ENCODE data around the gene RALGPS1.

Gene RALGPS1

DNA sequence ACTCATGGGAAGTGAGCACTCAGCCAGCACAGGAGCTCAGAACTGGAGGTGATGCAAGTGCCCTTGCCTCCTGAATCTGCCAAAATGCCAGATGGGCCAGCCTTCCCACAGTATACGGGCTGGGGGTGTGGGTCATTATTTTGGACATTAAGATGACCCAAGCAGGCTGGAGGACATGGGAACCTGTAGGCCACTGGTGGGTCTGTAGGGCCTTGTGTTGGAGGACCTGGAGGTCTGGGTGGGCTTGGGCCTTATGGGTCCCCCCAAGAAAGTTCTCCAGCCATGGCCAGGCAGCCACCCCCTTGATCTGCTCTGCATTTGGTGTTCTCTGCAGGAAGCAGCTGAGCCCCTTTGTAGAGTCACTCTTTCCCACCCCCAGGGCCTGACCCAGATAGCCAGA is 278.9 kb downstream of the RALGPS1 start:
- no peak for DNase-seq (ENCODE audit: low read depth)

DNA sequence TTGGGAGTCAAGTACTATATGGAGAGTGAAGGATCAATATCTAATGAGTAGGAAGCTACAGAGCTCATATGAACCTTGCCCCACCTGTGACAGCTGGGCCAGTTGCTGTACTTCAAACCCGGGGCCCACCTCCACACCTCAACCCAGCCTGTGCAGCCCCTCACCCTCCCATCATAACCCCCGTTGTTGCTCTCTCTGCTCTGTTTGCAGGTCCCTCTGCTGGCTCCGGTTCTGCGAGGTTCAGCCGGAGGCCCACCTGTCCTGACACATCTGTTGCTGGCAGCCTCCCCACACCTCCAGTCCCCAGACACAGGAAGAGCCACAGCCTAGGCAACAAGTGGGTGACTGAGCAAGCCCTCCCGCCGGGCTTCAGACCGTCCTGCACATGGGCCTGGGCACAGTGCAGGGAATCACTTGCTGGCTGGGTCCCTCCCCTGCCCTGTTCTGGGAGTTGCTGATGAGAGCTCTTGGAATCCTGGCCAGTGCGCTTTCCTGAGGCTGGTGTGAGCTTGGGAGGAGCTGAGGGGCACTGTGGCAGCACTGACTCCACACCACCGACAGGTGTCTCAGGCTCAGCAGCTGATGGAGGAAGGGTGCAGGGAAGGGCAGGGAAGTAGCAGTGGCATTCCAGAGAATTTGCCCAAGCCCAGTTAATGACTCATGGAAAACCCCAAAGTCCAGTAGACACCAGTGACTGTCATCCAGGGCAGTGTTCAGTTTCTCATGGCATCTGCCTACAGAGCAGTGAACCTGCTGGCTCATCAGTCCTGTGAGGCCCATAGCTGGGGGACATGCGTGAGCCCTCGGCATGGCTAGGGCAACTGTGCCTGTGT is 280.5 kb downstream of the RALGPS1 start:
- no peak for DNase-seq (ENCODE audit: low read depth)

DNA sequence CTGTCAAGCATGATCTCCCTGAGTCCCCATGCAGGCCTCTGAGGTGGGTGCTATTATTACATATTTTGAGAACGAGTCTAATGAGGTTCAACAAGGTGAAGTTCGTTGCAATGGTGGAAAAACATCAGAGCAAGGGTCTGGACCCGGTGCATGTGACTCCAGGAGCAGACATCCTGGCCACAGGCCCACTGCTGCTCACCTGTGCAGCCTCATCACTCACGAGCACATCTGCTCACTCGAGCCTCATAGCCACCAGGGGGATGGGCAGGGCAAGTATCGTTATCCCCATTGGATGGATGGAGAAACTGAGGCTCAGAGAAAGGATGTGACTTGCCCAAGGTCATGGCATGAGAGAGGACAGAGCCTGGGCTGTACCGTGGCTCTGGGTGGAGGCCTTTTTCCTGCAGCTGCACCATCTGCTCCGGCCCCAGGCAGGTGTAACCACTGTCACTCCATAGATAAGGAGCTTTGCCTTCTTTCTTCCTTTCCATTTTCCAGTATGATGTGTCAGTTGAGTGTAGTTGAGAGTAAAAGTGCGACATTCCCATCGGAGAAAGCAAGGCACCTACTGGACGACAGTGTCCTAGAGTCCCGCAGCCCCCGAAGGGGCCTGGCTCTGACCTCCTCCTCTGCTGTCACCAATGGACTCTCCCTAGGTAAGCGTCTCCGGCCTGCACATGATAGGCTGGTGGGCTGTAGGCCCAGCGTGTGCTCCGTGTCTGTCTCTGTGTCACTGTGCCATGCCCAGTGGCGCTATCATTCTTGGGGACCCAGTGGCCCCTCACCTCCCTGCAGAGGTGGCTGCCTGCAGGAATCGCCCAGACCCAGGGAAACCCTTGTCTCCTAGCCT is 281.6 kb downstream of the RALGPS1 start:
- DNase-seq (ENCODE audit: low read depth), result no peak

DNA sequence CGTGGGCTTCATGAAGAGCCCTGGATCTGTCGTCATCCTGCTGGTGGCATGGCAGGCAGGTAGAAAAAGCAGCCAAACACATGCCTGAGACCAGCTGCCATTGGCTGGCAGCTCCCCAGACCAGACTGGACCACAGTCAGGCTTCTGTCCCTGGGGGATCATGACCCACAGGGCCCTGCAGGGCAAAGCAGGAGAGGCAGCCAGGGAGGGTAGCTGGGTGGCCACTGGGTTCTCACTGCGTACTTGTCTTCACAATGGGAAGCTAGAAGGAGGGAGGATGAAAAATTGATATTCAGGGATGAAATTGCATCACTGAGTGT is 282.2 kb downstream of the RALGPS1 start:
- no peak for DNase-seq (ENCODE audit: low read depth)

DNA sequence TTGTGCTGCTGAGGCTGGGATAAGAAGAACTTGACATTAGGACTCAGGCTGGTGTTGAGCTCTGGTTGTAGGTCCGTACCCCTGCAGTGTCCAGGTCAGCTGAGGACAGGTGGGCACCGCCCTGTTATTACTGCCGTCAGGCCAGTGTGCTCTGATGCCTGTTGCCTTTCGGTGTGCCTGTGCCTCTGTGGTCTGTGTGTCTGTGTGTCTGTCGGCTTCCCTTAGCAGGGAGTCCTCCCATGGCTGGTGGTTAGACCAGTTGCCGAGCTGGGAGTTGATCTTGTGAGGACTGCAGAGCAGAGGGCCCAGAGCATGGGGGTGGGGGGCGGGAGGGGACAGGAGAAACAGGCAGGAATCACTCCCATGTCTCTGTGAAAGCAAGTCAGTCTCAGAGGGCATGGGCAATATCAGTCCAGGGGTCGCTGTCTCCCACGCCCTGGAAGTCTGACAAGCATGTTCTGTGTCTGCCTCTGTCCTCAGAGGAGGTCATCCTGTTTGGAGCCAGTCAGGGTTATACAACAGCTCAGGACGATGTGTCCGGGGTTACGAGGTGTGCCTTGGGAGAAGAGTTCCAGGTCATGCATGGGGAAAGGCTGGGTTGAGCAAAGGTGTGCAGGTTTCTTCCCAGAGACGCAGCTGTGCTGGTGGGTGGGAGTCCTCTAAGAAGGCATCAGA is 282.7 kb downstream of the RALGPS1 start:
- no peak for DNase-seq (ENCODE audit: low read depth)

DNA sequence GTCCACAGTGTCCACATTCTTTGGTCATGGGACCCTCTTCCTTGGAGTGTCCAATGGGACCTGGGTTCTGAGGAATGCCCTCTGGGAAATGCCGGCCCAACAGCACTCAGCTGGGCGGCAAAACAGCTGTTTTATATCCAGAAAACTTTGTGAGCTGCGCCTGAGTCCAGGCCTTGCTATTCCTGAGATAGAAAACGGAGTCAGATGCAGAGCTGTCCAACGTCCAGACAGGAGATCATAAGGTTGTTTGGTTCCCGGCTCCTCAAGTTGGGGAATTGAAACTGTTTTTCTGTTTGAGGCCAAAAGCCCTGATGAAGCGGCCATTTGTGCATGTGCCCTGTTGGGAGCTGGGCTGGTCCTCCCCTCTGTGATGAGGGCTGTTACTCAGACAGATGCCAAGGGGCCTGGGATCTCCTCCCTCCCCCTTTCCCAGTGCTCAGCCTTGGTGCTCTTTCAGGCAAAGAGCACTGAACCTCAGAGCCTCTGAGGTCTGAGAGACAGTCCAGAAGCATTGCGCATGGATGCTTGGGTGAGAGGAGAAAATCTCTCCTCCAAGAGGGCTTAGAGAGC is 283.4 kb downstream of the RALGPS1 start:
- no peak for DNase-seq (ENCODE audit: low read depth)

DNA sequence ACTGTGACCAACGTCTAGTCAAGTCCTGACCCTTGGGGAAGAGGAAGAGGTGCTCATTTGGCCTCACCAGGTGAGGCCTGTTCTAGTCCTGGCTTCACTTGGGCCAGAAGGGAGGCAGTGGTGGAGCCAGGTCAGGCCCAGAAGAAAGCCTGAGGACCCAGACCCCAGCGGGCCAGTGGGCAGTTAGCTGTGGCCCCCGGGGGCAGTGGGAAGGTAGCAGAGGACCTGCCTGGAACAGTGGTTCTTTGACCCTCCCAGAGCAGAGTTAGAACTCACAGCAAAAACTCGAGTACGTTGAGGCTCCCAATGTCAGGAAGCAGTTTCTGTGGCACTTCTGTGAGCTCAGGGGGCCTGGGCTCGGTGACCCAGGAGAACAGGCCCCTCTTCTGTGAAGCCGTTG is 284.0 kb downstream of the RALGPS1 start:
- DNase-seq (ENCODE audit: low read depth), result no peak

DNA sequence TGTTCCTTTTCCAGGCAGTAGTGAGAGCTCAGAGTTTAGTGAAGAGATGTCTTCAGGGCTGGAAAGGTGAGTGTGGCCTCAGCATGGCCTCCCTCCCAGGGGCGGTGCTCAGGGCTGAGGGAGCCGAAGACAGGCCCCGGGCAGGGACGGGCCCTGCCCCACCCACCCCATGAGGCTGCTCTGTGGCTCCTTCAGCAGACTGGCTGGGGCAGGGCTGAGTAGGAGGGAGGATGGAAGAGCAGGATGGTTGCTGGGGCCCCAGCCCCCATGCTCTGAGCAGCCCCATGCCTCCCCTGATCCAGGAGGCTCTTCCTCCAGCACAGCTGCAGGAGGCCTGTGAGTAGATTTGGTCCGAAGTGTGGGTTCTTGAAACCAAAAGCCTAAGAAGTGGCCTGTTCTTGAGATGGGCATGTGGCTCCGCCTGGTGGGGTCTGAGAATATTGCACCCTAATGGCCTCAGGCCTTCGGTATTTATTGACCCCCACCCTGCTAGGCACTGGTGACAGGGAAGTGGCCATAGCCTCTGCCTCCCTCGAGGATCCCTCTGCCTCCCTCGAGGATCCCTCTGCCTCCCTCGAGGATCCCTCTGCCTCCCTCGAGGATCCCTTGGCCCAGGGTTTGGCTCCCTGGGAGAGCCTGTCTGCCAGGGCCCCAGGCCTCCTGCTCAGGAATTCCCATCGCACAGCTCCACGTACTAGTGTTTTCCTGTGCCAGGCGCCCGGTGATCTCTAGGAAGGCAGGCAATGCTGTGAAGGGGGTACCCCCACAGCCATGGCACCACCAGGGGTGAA is 284.6 kb downstream of the RALGPS1 start:
- peak; percentile 41 for DNase-seq (ENCODE audit: low read depth)

DNA sequence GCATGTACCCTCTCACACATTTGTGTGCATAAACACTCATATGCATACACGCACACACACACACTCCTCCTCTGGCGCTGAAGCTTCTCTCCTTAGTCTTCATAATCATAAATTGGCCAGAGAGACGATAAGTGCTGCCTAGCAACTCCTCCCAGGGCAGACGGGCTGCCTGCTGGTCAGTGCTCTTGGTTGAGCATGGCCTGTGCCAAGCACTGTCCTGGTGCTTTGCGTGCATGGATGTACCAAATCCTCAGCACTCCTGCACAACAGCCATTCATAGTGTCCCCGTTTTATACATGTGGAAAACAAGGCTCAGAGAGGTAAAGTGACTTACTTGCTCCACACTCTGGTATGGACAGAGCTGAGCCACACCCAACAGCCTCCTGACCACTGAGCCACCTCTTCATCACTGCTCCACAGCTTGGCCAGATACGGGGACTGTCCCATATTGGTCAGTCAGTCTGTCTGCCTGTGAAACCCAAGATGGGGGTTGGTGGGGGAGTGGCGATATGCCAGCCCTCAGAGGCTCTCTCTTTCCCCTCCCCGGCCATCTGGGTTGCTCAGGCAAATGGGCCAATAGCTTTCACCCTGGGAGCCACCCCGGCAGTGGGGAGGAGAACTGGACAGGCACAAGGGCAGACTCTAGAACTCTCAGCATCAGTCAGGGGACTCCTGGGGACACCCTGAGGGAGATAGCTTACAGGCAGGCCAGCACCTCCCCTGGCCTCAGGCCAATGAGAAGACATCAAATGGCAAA is 285.7 kb downstream of the RALGPS1 start:
- no peak for DNase-seq (ENCODE audit: low read depth)

DNA sequence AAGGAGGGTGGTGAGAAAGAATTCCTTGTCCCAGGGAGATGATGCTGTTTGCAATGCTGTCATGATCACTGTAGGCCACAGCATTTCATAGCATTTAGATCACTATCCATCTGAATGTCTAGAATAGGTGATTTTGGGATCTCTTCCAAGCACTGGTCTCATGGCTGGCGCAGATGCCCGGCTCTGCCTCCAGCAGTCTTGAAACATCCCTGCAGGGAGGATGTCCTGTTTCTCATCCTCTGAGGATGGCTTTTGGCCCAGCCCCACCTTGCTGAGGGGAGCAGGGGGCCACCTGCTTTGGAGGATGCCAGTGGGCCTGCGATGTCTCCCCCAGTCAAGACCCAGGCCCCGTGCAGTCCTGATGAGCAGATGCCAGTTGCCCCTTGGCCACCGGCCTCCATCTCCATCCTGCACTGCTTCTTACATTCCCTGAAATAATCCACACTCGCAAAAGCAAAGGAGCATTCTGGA is 286.5 kb downstream of the RALGPS1 start:
- no peak for DNase-seq (ENCODE audit: low read depth)

DNA sequence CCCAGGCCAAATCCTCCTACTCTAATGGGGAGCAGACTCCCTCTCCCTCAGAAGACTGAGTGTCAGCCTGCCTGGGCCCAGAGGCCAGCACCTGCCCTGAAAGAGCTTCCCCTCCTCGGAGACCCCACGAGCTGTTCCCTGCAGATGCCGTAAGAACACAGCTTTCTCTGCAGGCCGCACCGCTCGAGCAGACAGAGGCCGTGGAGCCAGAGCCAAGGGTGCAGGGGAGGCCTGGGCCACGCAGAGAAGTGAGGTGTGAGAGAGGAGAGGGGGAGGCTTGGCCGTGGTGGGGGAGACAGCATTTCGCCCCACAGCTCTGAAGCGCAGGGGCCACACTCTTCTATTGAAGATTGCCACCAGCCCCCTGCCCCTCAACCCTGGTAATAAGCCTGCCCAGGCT is 287.1 kb downstream of the RALGPS1 start:
- DNase-seq (ENCODE audit: low read depth), result no peak

DNA sequence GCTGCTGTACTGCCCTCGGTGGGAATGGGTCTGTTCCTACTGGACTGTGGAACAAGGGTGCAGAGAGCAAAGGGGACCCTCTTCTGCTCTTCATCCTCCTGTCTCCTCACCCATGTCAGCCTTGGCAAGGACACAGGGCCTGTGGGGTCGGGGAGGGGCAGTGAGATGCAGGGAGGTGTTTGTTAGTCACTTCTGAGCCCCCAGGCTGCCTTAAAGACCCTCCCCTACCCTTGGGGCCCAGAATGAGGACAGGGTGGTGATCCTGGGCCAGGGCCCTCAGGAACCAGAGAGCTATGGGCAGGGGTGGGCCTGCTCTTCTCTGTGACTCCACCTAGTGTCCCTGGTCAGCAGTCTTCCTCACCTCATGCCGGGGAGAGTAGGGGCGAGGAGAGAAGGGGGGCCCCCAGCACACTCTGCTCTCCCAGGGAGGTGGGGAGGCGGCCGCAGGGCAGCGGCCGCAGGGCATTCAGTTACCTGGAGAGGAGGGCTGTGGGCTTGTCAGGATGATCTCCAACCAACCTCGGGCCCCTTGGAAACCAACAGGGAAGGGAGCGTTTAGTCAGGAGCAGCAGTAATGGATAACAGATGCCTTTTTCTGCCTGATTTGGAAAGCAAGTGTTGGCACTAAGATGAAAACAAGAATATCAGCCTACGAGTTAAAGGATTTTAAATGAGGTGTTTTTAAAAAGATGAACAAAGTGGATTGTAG is 288.0 kb downstream of the RALGPS1 start:
- no peak for DNase-seq (ENCODE audit: low read depth)

DNA sequence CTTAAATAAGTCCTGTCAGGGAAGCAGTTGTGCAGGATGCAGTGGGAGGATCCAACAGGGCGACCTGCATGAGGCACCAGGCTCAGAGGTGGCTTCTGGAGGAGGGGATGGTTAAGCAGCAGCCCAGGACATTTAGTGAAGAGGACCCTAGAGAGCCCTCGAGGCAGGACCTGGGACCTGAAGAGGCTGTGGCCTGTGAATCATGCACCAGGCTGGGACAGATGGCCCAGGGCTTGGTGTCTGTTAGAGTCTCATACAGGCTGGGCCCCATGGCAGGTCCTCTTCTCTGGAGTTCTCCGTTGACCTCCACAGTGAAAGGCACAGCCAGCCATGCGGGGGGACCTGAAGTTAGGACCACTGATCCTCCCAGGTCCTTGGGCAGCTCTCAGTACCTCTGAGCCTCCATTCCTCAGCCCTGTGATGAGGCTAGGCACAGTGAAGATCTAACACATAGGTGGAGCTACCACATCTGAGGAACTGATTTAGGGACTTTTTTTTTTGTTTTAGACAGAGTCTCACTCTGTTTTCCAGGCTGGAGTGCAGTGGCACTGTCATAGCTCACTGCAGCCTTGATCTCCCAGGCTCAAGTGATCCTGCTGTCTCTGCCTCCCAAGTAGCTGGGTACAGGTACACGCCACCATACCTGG is 289.2 kb downstream of the RALGPS1 start:
- no peak for DNase-seq (ENCODE audit: low read depth)

DNA sequence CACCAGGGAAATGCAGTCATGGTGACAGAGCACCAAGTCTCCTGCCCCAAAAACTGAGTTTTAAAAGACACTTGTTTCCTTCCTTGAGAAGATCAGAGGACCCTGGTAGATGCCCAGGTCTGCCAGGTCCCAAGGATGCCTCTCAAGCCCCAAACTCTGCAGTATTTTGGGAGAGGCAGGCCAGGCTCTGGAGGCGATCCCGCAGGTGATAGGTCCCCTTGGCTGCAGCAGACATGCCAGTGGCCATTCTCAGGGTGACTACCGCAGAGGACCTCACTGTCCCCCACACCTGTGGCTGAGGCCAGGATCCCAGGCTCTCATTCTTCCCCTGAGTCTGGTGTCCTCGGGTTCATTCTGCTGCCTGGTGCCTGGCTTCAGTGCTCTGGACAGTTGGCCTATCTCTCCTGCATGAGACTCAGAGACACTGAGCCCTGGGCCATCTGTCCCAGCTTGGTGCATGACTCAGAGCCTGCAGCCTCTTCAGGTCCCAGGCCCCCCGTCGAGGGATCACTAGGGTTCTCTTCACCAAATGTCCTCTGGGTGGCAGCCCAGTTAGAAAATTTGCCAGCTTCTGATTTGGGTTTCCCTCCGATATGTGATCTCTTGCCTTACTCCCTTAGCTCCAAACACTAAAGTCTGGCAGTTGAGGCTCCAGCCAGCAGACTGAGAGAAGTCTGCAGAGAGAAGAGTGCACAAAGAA is 290.3 kb downstream of the RALGPS1 start:
- DNase-seq (ENCODE audit: low read depth), result no peak

DNA sequence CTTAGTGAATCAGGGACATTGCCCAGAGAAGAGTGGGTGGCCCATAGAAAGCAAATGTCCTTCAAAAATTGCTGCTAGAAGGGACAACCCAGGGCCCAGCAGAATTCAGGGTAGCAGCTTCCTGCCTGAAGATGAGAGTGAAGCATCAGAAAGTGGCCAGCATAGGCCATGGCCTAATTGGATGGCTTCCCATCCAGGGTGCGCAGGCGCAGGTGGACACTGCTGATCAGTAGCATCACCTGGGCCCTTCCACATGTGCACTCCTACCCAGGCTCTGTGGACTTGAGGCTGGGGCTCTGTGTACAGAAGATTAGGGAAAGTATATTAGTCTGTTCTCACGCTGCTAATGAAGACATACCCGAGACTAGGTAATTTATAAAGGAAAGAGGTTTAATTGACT is 291.4 kb downstream of the RALGPS1 start:
- no peak for DNase-seq (ENCODE audit: low read depth)

DNA sequence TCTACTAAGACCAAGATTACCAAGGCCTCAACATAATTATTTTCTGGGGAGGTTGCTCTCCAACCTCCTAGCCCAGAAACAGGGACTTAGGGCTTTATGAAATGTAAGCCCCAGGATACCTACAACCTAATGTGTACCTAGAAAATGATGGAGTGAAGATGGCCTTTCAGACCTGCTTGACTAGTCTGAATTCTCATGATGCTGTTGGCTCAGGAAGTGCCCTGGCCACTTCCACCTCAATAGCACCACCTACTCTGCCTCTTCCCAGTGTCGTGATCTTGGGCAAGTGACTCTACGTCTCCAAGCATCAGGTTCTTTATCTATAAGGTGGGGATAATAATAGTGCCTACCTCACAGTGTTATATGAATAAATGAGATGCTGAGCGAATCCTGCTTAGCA is 292.1 kb downstream of the RALGPS1 start:
- DNase-seq (ENCODE audit: low read depth), result no peak

DNA sequence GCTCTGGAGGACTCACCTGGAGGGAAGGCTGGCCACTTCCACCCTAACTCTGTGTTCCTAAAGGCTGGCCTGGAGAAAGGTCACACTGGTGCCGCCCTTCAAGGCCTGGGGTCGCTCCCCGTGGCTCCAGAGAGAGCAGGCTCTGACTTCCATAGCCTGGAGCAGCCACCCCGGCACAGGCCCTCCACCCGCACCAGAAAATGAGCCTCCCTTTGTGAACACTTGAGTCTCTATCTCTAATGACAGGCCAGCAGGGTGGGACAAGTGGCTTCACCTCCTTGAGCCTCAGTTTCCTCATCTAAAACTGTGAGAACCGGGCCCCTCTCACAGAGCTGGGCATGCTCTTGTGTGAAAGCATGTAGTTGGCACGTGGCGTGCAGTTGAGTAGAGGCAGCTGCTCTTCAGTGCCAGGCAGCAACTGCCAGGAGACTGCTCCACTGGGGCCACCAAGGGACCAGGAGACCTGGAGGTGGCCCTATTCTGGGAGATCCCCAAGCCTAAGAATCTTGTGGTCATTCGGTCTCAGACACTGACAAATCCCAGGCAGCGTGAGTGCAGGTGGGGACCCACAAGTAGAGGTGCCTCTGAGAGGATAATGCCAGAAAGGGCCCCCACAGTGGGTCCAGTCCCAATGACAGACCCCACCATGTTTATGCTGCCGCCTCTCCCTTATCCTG is 293.3 kb downstream of the RALGPS1 start:
- DNase-seq (ENCODE audit: low read depth), result no peak

DNA sequence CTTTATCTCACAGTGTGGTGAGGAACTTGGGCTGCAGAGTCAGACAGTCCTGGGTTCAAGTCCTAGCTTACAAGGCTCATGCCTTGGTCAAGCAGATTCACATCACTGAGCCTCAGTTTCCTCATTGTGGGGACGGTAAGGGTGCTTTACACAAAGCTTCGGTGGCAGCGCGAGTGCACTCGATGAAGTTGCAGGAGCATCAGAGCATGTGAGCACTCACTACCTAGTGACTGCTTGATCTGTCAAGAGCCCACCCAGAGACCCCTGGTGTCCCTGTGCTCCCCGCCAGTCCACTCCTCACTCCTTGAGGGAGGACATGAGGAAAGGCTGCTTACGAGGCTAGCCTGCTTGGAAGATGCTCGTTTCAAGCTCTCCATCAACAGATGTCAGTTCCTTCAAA is 293.8 kb downstream of the RALGPS1 start:
- no peak for DNase-seq (ENCODE audit: low read depth)

DNA sequence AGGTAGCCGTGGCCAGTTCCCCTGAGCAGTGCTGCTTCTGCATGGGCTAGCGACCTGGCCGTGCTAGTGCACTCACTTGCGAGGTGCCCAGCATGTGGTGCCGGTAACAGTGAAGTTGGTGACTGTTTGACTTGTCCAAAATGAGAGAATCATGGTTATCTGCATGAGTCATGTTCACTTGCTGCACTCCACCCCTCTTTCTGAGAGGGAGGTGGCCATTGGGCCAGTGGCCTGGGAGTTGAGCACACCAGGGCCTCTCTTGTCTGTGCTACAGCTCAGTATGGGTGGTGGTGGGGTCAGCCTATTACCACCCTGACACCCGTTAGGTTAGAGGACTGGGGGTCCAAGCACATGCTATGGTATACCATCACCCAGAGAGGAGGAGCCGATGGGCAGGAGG is 294.6 kb downstream of the RALGPS1 start:
- no peak for DNase-seq (ENCODE audit: low read depth)

Measured in T-helper 22 cell (primary cell).